D721Med (cell line): ENCODE measurements around the gene ZNF777.

ENCODE experiments used
- DNase-seq: peaks from one replicate; pipeline ENCODE4 v3.0.0; 2011; ENCODE audit warnings: low spot score; ENCODE audit not compliant: insufficient read length
- FAIRE-seq: peaks from 2 replicates; lab custom pipeline; 2011; peaks lifted over from hg19 to GRCh38; lab: Jason Lieb, UNC
- CTCF ChIP-seq: IDR thresholded peaks from 2 replicates; pipeline ENCODE4 v1.5.1; 2012; ENCODE audit warnings: mild to moderate bottlenecking, control low read depth; ENCODE audit not compliant: insufficient read depth; ENCODE audit errors: missing control alignments

ZNF777 gene

GRCh38 chr7:149468208-149468607 lies 7.3 kb upstream of the ZNF777 start:
- peak; percentile 4 for TF ChIP-seq CTCF
- DNase-seq (no peak), FAIRE-seq (no peak)

- no peak for DNase-seq
- FAIRE-seq: no peak
- no peak for TF ChIP-seq CTCF
Observed at GRCh38 chr7:149467321-149467859, 6.5 kb upstream of the ZNF777 start.

GRCh38 chr7:149466364-149466763 lies 5.5 kb upstream of the ZNF777 start:
- TF ChIP-seq CTCF: no peak
- FAIRE-seq (no peak), DNase-seq (no peak)

- FAIRE-seq: no peak
Observed at GRCh38 chr7:149463500-149464161, 2.8 kb upstream of the ZNF777 start.

GRCh38 chr7:149462101-149462520 lies 1.2 kb upstream of the ZNF777 start:
- DNase-seq (no peak), FAIRE-seq (no peak)
- TF ChIP-seq CTCF: no peak

More at GRCh38 chr7:149463500-149464161, 2.8 kb upstream of the ZNF777 start:
- no peak for TF ChIP-seq CTCF
- no peak for DNase-seq

- TF ChIP-seq CTCF: no peak
- DNase-seq (no peak), FAIRE-seq (no peak)
Observed at GRCh38 chr7:149459540-149460452, 1.1 kb downstream of the ZNF777 start.
